Pancreas (tissue), 10 donors: Measurements from ENCODE around the gene EMX1. TPM values are rescaled to one million over a fixed set of nuclear protein-coding genes. Genes with fewer than 3 reads are reported as not detected.
A peak's percentile ranks its signal among the peaks of the same experiment; 100 is the strongest.

ENCODE experiments used
- ATAC-seq, 4 donors: fragments of 200-7000 bp; cut with Tn5 transposase; one replicate each; pipeline versions ENCODE4 v1.8.0 to v1.9.1; 2020; ENCODE audit warnings: mild to moderate bottlenecking in 4 of 4, moderate library complexity in 4 of 4
- DNase-seq, 6 donors: peaks; one replicate each; pipeline ENCODE4 v3.0.0-alpha.2; 2020
- FAIRE-seq: peaks from 2 replicates; lab custom pipeline; 2012; peaks lifted over from hg19 to GRCh38; lab: Jason Lieb, UNC
- H3K27ac ChIP-seq, 4 donors: fragments of 200-600 bp; sonication (generic); 1 replicate in 3 of 4; 2 replicates in 1 of 4; pipeline versions ENCODE4 v1.5.0 to v1.8.0; 2020
- H3K27me3 ChIP-seq, 4 donors: fragments of 200-600 bp; one replicate each; pipeline ENCODE4 v1.8.0; 2021
- H3K36me3 ChIP-seq, 3 donors: fragments of 200-600 bp; sonication (generic) in 1 of 3; one replicate each; pipeline versions ENCODE4 v1.5.0 to v1.8.0; 2020 to 2021
- H3K4me1 ChIP-seq, 3 donors: fragments of 200-600 bp; one replicate each; pipeline ENCODE4 v1.8.0; 2021
- H3K4me3 ChIP-seq, 4 donors: fragments of 200-600 bp; sonication (generic) in 2 of 4; one replicate each; pipeline versions ENCODE4 v1.5.0 to v1.8.0; 2020 to 2021
- H3K9me3 ChIP-seq, 4 donors: fragments of 200-600 bp; one replicate each; pipeline ENCODE4 v1.8.0; 2021
- WGBS, 2 donors: extraction: QIAGEN DNeasy Blood & Tissue Kit; methylation state at CpG; one replicate each; pipeline ENCODE4 v1.1.7; 2013; 5-methylcytosine and 5-hydroxymethylcytosine counted together
- intact Hi-C, 3 donors: fragments of 100-400 bp; cut with DNase I; formaldehyde crosslinking; loops; one replicate each; pipeline versions ENCODE4 v1.11.1 to v1.14.2; 2022
- polyA plus RNA-seq, 2 donors: library from polyadenylated mRNA; stranded (reverse); fragments of 200-250 nt; gene quantifications; one replicate each; pipeline ENCODE4 v1.2.3, GENCODE V29; 2013
- total RNA-seq, 6 donors: library from RNA; stranded (reverse); fragmentation: NEBNext Ultra II Directional in 4 of 6; extraction: Animal tissue kit (Norgen Biotek cat#: 25700) in 4 of 6; gene quantifications; one replicate each; pipeline versions ENCODE4 v1.2.1 to v1.2.4, GENCODE V29; 2021 to 2023
- TF ChIP-seq, protein P1 (sequence below), 4 donors: fragments of 200-600 bp; sonication (generic) in 3 of 4; IDR thresholded peaks; one replicate each; pipeline versions ENCODE4 v1.5.0 to v1.8.0; 2021; ENCODE audit warnings: antibody characterized with exemption in 4 of 4
- donor health status: healthy with polysubstance abuse.
- donor health status: DM: no; HTN: no; CAD: no; lungs with moderate emphysema.
- donor health status: DM: no; HTN: no; CAD: no.
- donor health status: control.
- donor health status: control.
- donor health status: Bipolar disorder and iron deficiency.
- donor health status: DM: yes; HTN: yes; CAD: no.
- donor health status: DM: no; HTN: no; CAD: no.
- donor health status: DM: no; HTN: no; CAD: no.
- donor health status: DM: yes; HTN: yes; CAD: no.

The EMX1 gene
- total and polyA plus RNA-seq, 8 donors = 0.13 to 0.37 (median 0.28) TPM; not detected in 1

DNA sequence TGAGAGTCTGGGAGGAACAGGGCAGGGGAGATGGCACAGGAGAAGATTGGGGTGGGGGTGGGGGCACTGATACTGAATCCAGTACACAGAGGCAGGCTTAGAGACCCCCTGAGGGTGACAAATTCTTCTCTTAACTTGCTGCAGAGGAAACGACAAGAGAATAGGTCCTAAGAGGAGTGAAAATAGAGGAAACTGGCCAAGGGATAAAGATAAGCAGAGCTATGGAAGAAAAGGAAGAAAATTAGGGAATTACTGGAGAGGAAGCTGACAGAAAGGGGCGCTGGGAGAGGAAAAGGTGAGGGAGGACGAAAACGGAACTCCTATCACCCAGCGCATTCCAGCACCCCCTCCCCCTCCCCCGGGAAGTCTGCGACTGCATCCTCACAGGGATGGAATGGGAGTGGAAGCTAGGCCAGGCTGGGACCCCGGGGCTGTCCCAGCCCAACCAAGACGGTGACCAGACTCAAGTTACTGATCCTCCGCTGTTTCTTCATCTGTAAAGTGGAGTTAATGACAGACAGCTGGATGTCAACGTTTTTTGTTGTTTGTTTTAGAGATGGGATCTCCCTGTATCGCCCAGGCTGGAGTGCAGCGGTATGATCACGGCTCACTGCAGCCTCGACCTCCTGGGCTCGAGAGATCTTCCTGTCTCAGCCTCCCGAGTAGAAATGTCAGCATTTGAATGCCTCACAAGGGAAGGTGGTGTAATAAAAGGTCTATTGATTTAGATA lies 2.6 kb upstream of the EMX1 start:
- 11 to 12% methylated on average over 15 to 17 of the region's 17 CpGs for WGBS, 2 donors
- Histone ChIP-seq H3K4me3 (peak overlapping the region in 1 of 4 donors; percentile 63), H3K4me1 (peaks cover 4 to 8% (median 7%) of the 10 kb centered on the region in 3 donors), H3K9me3 (no peaks in the 10 kb centered on the region), H3K27me3 (peaks cover 0 to 41% (median 10%) of the 10 kb centered on the region in 4 donors), H3K36me3 (no peaks in the 10 kb centered on the region), H3K27ac (no peak overlapping the region)
- DNase-seq (peak in 1 of 6 donors; percentile 8), FAIRE-seq (no peak), ATAC-seq (no peak)
- intact Hi-C loops = no loop called here
- TF ChIP-seq, protein P1, sequence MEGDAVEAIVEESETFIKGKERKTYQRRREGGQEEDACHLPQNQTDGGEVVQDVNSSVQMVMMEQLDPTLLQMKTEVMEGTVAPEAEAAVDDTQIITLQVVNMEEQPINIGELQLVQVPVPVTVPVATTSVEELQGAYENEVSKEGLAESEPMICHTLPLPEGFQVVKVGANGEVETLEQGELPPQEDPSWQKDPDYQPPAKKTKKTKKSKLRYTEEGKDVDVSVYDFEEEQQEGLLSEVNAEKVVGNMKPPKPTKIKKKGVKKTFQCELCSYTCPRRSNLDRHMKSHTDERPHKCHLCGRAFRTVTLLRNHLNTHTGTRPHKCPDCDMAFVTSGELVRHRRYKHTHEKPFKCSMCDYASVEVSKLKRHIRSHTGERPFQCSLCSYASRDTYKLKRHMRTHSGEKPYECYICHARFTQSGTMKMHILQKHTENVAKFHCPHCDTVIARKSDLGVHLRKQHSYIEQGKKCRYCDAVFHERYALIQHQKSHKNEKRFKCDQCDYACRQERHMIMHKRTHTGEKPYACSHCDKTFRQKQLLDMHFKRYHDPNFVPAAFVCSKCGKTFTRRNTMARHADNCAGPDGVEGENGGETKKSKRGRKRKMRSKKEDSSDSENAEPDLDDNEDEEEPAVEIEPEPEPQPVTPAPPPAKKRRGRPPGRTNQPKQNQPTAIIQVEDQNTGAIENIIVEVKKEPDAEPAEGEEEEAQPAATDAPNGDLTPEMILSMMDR (IDR thresholded peaks at IDR 0.05) = no peak

DNA sequence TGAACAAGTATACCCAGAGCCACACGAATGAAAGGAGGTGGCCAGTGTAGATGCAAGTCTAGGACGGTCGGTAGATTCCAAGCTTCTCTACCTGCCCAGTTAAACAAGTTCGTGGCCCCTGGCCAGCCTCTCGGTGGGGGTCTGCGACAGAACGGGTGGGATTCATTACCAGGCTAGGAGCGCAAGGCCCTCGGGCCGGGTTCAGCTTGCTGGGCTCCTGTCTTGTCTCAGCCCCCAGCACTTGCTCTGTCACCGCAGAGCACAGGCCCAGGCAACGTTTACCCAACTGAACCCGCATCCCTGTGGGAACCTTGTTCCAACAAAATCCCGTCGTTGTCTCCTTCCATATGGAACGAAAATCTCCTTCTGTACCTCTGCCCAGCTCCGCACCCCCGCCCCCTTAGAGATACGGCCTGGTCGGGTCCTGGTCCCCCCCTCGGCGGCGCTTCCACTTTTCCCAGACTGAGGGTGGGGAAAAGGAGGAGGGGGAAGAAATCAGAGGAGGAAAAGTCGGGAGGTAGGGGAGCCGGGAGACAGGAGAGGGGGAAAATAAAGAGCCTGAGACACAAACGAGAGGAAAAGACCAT lies 1.9 kb upstream of the EMX1 start:
- DNase-seq (peak in 1 of 6 donors; percentile 11), ATAC-seq (no peak), FAIRE-seq (no peak)
- WGBS, 2 donors = 6% methylated on average over 26 of the region's 26 CpGs
- peaks cover 4 to 8% (median 7%) of the 10 kb centered on the region in 3 donors for H3K4me1 ChIP-seq
- H3K27ac ChIP-seq = no peak overlapping the region
- H3K4me3 ChIP-seq = peak overlapping the region in 3 of 4 donors; percentile 27 to 63 (median 49)
- TF ChIP-seq, protein P1 (IDR thresholded peaks at IDR 0.05) = no peak
- H3K27me3 ChIP-seq = peaks cover 0 to 45% (median 12%) of the 10 kb centered on the region in 4 donors
- no peaks in the 10 kb centered on the region for H3K9me3 ChIP-seq
- no peaks in the 10 kb centered on the region for H3K36me3 ChIP-seq
- intact Hi-C loops = no loop called here

DNA sequence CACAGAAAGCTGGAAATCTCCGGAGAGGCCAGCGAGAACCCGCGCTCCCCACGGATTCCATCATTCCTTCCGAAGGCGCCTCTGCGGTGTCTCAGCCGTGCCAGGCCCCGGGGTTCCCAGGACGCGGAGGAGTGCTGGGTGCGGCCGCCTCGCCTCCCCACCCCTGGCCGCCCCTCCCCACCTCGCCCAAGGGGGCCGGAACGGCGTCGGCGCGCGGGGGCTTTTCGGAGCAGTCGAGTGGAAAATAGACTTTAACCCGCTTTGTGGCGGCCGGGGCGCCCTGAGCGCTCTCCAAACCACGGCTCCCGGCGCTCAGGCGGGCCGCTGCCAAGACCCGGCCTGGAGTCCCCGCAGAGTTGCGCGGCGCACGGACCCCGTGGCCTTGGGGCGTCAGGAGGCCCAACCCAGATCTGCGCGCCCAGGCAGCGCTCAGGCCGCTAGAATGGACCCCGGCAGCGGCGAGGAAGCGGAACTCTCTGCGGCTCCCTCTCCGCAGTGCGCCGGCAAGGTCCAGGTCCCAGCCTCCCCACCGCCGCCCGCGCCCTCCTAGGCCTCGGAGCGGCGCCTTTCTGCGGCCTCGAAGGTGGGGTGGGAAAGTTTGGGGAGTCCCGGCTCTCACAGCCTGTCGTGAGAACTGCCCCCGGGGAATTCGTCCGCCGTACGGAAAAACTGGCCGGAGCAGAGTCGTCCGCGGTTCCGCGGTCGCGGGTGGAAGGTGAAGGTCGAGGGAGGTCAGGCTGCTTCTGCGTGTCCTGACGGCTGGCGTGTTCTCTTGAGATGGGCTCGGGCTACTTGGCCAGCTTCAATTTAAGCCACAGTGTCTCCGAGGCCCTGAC lies 1.2 kb upstream of the EMX1 start:
- H3K27me3 ChIP-seq = peaks cover 0 to 48% (median 15%) of the 10 kb centered on the region in 4 donors
- H3K4me3 ChIP-seq = peak overlapping the region; percentile 14 to 63 (median 38)
- ATAC-seq = peak; percentile 82 to 88 (median 84)
- no peak for FAIRE-seq
- no peak overlapping the region for H3K27ac ChIP-seq
- TF ChIP-seq, protein P1 (IDR thresholded peaks at IDR 0.05) = no peak
- DNase-seq = peak; percentile 62 to 91 (median 74)
- WGBS, 2 donors = 6 to 7% methylated on average over 67 to 86 of the region's 86 CpGs
- intact Hi-C loops = no loop called here
- peaks cover 4 to 8% (median 7%) of the 10 kb centered on the region in 3 donors for H3K4me1 ChIP-seq
- no peaks in the 10 kb centered on the region for H3K9me3 ChIP-seq
- no peaks in the 10 kb centered on the region for H3K36me3 ChIP-seq

DNA sequence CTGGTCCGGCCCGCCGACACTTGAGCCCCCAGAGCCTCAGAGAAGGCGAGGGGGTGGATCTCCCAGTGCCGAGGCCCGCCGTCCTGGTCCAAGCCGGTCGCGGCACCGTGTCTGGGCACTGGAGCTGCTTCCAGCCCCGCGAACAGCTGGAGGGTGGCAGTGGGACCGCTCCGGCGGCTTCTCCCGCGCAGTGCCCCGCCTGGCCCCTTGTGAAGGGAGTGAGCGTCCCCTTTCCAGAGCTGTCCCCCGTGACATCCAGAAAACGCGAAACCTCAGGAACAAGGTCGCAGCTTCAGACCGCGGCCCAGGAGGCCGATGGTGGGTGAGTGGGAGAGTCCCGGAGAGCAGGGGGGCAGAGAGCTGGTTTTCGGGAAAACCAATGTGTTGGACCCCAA lies 579 bp upstream of the EMX1 start:
- TF ChIP-seq, protein P1 (IDR thresholded peaks at IDR 0.05) = no peak
- DNase-seq = no peak
- H3K36me3 ChIP-seq = no peaks in the 10 kb centered on the region
- H3K9me3 ChIP-seq = no peaks in the 10 kb centered on the region
- FAIRE-seq = no peak
- peak in 3 of 4 donors; percentile 3 to 29 (median 12) for ATAC-seq
- peaks cover 4 to 8% (median 7%) of the 10 kb centered on the region in 3 donors for H3K4me1 ChIP-seq
- WGBS, 2 donors = 19 to 20% methylated on average over 27 to 29 of the region's 29 CpGs
- H3K4me3 ChIP-seq = peak overlapping the region; percentile 27 to 63 (median 42)
- intact Hi-C loops = no loop called here
- H3K27ac ChIP-seq = no peak overlapping the region
- H3K27me3 ChIP-seq = peaks cover 0 to 47% (median 14%) of the 10 kb centered on the region in 4 donors
